GM12878 (cell line): ENCODE results near the gene TMEM135.

Experiments used
- POLR2AphosphoS5 ChIP-seq: IDR thresholded peaks from 2 replicates; pipeline ENCODE4 v1.6.1; 2011; ENCODE audit warnings: mild to moderate bottlenecking, low read length, inconsistent platforms
- TAF1 ChIP-seq: IDR thresholded peaks from 2 replicates; pipeline ENCODE4 v1.6.1; 2011; ENCODE audit warnings: mild to moderate bottlenecking, low read depth, low read length, borderline replicate concordance
- TF ChIP-seq, protein P1 (sequence below): IDR thresholded peaks from 2 replicates; pipeline ENCODE4 v1.6.1; 2012; ENCODE audit warnings: low read length, inconsistent platforms

DNA sequence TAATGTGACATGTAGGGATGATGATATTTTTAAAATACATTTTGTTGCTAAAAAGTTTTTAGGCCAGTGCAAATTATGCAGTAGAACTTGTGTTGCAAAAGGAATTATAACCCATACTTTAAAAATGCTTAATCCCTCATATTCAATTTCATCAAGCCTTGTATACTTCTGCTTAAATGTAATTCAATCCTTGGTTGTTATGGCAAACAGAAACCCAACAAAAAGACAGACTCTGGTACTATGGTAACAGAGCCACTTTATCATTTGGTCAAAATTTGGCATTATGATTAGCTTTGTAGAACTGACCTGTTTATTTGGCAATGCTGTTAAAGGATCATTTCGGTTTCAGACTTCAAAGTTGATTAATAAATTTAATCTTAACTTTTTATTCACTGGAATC, 284.8 kb downstream of the TMEM135 start:
- TF ChIP-seq TAF1 = no peak
- TF ChIP-seq, protein P1, sequence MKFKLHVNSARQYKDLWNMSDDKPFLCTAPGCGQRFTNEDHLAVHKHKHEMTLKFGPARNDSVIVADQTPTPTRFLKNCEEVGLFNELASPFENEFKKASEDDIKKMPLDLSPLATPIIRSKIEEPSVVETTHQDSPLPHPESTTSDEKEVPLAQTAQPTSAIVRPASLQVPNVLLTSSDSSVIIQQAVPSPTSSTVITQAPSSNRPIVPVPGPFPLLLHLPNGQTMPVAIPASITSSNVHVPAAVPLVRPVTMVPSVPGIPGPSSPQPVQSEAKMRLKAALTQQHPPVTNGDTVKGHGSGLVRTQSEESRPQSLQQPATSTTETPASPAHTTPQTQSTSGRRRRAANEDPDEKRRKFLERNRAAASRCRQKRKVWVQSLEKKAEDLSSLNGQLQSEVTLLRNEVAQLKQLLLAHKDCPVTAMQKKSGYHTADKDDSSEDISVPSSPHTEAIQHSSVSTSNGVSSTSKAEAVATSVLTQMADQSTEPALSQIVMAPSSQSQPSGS = no peak
- no peak for TF ChIP-seq POLR2AphosphoS5
